Measurements from ENCODE around the gene MED1. TPM values are rescaled to one million over a fixed set of nuclear protein-coding genes. Genes with fewer than 3 reads are reported as not detected.

Gene MED1
- total RNA-seq, 1 donor from 2014 or later = 14.6 TPM

GRCh38 chr17:39357488-39357887, 93.6 kb downstream of the MED1 start:
- TF ChIP-seq, protein P1, sequence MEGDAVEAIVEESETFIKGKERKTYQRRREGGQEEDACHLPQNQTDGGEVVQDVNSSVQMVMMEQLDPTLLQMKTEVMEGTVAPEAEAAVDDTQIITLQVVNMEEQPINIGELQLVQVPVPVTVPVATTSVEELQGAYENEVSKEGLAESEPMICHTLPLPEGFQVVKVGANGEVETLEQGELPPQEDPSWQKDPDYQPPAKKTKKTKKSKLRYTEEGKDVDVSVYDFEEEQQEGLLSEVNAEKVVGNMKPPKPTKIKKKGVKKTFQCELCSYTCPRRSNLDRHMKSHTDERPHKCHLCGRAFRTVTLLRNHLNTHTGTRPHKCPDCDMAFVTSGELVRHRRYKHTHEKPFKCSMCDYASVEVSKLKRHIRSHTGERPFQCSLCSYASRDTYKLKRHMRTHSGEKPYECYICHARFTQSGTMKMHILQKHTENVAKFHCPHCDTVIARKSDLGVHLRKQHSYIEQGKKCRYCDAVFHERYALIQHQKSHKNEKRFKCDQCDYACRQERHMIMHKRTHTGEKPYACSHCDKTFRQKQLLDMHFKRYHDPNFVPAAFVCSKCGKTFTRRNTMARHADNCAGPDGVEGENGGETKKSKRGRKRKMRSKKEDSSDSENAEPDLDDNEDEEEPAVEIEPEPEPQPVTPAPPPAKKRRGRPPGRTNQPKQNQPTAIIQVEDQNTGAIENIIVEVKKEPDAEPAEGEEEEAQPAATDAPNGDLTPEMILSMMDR (conservative IDR thresholded peaks at IDR 0.05; ENCODE audit: low read depth, low read length) = no peak
- DNase-seq (ENCODE audit: low read depth) = no peak
- H3K4me3 ChIP-seq (ENCODE audit: low read depth, low read length) = no peak overlapping the region

Other genes starting within 250 kb of the MED1 start
- gene STAC2, start 225.3 kb downstream of the MED1 start, total RNA-seq = not detected in 2 replicates
- 2.7 and 9.3 TPM in 2 replicates for gene FBXL20, start 49.6 kb downstream of the MED1 start, total RNA-seq
- gene CDK12, start 10.2 kb upstream of the MED1 start, total RNA-seq = 13.5 and 21.9 TPM in 2 replicates
- not detected in 2 replicates for gene NEUROD2, start 156.7 kb upstream of the MED1 start, total RNA-seq
- not detected in 2 replicates for gene PPP1R1B, start 175.7 kb upstream of the MED1 start, total RNA-seq
- 34.0 and 40.7 TPM in 2 replicates for gene STARD3, start 185.9 kb upstream of the MED1 start, total RNA-seq
- 0.07 TPM in 1 of 2 replicates, not detected in the other for gene TCAP, start 214.1 kb upstream of the MED1 start, total RNA-seq
- not detected in 2 replicates for gene PNMT, start 217.2 kb upstream of the MED1 start, total RNA-seq
- gene PGAP3, start 236.8 kb upstream of the MED1 start, total RNA-seq = 6.1 and 11.2 TPM in 2 replicates
- 29.4 and 53.3 TPM in 2 replicates for gene ERBB2, start 248.8 kb upstream of the MED1 start, total RNA-seq